ENCODE data around the gene SH3GL1.

The SH3GL1 gene

GRCh38 chr19:4327877-4328242 lies 72.5 kb downstream of the SH3GL1 start:
- TF ChIP-seq CTCF (IDR thresholded peaks at IDR 0.05; ENCODE audit: control insufficient read depth, extremely low read depth, insufficient read depth) = no peak
- no peak overlapping the region for H3K4me3 ChIP-seq (ENCODE audit: low read depth, low read length)
- no peak for DNase-seq (ENCODE audit: low read depth)

GRCh38 chr19:4327252-4327876 lies 73.0 kb downstream of the SH3GL1 start:
- no peak for TF ChIP-seq CTCF (IDR thresholded peaks at IDR 0.05; ENCODE audit: control insufficient read depth, extremely low read depth, insufficient read depth)
- no peak for DNase-seq (ENCODE audit: low read depth)
- no peak overlapping the region for H3K4me3 ChIP-seq (ENCODE audit: low read depth, low read length)

- DNase-seq (ENCODE audit: low read depth) = no peak
- no peak overlapping the region for H3K4me3 ChIP-seq (ENCODE audit: low read depth, low read length)
- TF ChIP-seq CTCF (IDR thresholded peaks at IDR 0.05; ENCODE audit: control insufficient read depth, extremely low read depth, insufficient read depth) = no peak
These were observed 73.5 kb downstream of the SH3GL1 start for GRCh38 chr19:4326837-4327251.

- no peak overlapping the region for H3K4me3 ChIP-seq (ENCODE audit: low read depth, low read length)
- DNase-seq (ENCODE audit: low read depth) = no peak
- TF ChIP-seq CTCF (IDR thresholded peaks at IDR 0.05; ENCODE audit: control insufficient read depth, extremely low read depth, insufficient read depth) = no peak
These were observed 74.0 kb downstream of the SH3GL1 start for GRCh38 chr19:4326215-4326836.

GRCh38 chr19:4324228-4324627 lies 76.1 kb downstream of the SH3GL1 start:
- no peak for TF ChIP-seq CTCF (IDR thresholded peaks at IDR 0.05; ENCODE audit: control insufficient read depth, extremely low read depth, insufficient read depth)

GRCh38 chr19:4323692-4324091 lies 76.7 kb downstream of the SH3GL1 start:
- TF ChIP-seq CTCF (IDR thresholded peaks at IDR 0.05; ENCODE audit: control insufficient read depth, extremely low read depth, insufficient read depth) = no peak
- DNase-seq (ENCODE audit: low read depth) = no peak
- H3K4me3 ChIP-seq (ENCODE audit: low read depth, low read length) = no peak overlapping the region

More at GRCh38 chr19:4324228-4324627, 76.1 kb downstream of the SH3GL1 start:
- H3K4me3 ChIP-seq (ENCODE audit: low read depth, low read length) = no peak overlapping the region
- DNase-seq (ENCODE audit: low read depth) = no peak

All from LNCaP clone FGC (cell line).